HG03521 (cell line): ENCODE measurements around the gene SHD.
"Not testable (repeated sequence)": the region's sequence is repeated elsewhere in the genome, so short reads cannot be mapped to it uniquely, and the experiment has no call there.

Source experiments
- ATAC-seq: cut with Tn5 transposase; IDR thresholded peaks from one replicate; pipeline ENCODE4 v1.9.1; 2021; ENCODE audit warnings: mild to moderate bottlenecking, moderate library complexity; ENCODE audit not compliant: unreplicated experiment

Gene SHD, protein sequence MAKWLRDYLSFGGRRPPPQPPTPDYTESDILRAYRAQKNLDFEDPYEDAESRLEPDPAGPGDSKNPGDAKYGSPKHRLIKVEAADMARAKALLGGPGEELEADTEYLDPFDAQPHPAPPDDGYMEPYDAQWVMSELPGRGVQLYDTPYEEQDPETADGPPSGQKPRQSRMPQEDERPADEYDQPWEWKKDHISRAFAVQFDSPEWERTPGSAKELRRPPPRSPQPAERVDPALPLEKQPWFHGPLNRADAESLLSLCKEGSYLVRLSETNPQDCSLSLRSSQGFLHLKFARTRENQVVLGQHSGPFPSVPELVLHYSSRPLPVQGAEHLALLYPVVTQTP

GRCh38 chr19:4278419-4279266 lies at the start of gene SHD:
TSS of gene SHD (plus strand) at chr19:4279266. CDS start at chr19:4280064, 798 bp downstream.
- ATAC-seq = no peak

DNA sequence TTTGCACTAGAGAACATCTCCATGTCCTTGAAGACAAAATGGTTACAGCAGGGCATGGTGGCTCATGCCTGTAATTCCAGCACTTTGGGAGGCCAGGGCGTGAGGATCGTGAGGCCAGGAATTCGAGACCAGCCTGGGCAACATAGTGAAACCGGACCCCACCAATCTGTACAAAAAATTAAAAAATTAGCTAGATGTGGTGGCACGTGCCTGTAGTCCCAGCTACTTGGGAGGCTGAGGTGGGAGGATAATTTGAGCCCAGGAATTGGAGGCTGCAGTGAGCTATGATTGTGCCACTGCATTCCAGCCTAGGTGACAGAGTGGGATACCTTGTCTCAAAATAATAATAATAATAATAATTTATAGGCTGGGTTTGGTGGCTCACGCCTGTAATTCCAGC lies 48.8 kb upstream of the SHD start:
- not testable (repeated sequence) for ATAC-seq

GRCh38 chr19:4231521-4231920 lies 47.5 kb upstream of the SHD start:
- ATAC-seq = not testable (repeated sequence)

DNA sequence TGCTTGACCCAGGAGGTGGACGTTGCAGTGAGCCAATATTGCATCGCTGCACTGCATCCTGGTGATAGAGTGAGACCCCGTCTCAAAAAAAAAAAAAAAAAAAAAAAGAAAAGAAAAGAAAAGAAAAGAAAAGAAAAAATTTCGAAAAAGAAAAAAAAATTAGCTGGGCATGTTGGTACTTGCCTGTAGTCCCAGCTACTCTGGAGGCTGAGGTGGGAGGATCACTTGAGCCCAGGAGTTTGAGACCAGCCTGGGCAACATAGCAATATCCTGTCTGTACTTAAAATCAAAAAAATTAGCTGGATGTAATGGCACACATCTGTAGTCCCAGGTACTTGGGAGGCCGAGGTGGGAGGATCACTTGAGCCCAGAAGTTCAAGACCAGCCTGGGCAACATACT lies 46.9 kb upstream of the SHD start:
- ATAC-seq = not testable (repeated sequence)

DNA sequence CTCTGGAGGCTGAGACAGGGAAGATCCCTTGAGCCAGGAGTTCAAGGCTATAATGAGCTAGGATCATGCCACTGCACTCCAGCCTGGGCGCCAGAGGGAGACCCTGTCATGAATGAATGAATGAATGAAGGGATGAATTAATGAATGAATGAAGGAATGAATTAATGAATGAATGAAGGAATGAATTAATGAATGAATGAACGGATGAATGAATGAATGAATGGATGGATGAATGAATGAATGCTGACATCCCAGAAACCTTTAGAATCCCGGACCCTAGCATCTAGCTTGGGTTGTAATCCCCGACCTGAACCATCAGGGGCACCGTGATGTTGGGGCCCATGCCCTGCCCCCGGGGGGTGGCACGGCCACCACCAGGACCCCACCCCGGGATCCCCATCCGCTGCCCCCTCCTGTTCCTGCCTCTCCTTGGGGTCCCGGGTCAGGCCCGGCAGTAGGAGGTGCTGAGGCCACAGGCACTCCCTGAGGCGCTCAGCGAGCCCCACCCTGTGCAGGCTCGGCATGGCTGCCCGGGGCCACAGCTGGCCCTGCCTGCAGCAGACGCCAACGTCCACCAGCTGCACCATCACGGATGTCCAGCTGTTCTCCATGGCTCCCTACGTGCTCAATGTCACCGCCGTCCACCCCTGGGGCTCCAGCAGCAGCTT lies 46.3 kb upstream of the SHD start:
- ATAC-seq = no peak

DNA sequence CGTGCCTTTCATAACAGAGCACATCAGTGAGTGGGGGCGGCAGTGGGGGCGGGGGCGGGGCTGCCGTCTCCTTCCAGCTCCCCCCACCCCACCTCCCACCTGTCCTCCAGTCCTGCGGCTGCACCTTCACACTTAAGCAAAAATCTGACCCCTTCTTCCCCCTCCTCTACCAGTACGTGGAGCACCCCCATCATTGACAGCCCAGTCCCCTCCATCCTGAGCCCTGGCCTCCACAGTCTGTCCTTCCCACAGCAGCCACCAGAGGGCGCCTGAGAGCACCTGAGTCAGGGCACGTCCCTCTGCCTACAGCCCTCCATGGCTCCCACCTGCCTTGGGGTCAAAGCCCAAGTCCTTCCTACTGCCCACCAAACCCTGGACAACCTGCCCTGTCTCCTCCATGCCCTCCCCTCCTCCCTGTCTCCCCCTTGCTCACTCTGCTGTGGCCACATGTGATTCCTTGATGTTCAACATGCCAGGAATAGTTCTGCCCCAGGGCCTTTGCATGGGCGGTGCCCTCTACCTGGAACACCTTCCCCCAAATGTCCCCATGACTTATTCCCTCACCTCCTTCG lies 45.7 kb upstream of the SHD start:
- ATAC-seq = no peak

- no peak for ATAC-seq
These were observed 44.8 kb upstream of the SHD start for GRCh38 chr19:4234142-4234861.

GRCh38 chr19:4234862-4235201 lies 44.2 kb upstream of the SHD start:
- no peak for ATAC-seq

DNA sequence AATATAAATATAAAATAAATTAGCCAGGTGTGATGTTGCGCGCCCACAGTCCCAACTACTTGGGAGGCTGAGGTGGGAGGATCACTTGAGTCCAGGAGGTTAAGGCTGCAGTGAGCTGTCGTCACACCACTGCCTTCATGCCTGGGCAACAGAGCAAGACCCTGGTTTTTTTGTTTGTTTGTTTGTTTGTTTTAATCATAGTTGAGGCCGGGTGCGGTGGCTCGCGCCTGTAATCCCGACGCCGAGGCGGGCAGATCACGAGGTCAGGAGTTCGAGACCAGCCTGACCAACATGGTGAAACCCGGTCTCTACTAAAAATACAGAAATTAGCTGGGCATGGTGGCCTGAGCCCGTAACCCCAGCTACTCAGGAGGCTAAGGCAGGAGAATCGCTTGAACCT lies 41.6 kb upstream of the SHD start:
- ATAC-seq = not testable (repeated sequence)

DNA sequence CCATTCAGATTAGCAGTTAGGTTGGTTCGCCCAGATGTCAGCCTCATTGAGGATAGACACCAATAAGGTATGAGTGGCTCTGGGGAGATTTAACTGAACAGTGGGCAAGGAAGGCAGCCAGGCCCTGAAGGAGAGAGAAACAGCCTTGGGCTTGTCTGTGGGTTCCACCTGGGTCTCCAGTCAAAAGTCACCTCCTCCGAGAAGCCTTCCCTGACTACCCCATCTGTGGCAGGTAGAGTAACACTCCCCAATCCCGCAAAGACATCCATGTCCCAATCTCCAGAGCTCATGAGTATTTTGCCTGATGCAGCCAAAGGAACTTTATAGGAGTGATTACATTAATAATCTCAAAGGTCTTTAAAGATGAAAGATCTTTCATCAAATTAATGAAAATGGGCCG lies 40.2 kb upstream of the SHD start:
- no peak for ATAC-seq

- no peak for ATAC-seq
These were observed 37.1 kb upstream of the SHD start for GRCh38 chr19:4241824-4242430.

GRCh38 chr19:4245938-4246337 lies 33.1 kb upstream of the SHD start:
- ATAC-seq = not testable (repeated sequence)

GRCh38 chr19:4246767-4247593 lies 32.1 kb upstream of the SHD start, which contains the start of gene YJU2:
TSS of gene YJU2 (plus strand) at chr19:4247080. CDS start at chr19:4247147, 67 bp downstream.
- peak; percentile 84 for ATAC-seq

- no peak for ATAC-seq
These were observed 22.5 kb upstream of the SHD start for GRCh38 chr19:4256563-4256962.

- no peak for ATAC-seq
These were observed 22.0 kb upstream of the SHD start for GRCh38 chr19:4257025-4257424.

DNA sequence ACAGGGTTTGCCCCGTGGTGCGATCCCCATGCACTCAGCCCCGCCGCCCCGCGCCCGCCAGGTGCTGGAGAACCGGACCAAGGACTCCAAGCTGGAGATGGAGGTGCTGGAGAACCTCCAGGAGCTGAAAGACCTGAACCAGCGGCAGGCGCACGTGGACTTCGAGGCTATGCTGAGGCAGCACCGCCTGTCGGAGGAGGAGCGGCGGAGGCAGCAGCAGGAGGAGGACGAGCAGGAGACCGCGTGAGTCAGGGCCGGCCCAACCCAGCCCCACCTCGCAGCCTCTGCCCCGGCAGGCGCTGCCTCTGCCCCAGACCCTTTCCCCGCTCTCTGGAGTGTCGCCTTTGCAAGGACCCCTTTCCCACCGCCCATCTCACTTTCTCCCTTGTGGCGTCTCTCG lies 20.9 kb upstream of the SHD start:
- ATAC-seq = no peak

DNA sequence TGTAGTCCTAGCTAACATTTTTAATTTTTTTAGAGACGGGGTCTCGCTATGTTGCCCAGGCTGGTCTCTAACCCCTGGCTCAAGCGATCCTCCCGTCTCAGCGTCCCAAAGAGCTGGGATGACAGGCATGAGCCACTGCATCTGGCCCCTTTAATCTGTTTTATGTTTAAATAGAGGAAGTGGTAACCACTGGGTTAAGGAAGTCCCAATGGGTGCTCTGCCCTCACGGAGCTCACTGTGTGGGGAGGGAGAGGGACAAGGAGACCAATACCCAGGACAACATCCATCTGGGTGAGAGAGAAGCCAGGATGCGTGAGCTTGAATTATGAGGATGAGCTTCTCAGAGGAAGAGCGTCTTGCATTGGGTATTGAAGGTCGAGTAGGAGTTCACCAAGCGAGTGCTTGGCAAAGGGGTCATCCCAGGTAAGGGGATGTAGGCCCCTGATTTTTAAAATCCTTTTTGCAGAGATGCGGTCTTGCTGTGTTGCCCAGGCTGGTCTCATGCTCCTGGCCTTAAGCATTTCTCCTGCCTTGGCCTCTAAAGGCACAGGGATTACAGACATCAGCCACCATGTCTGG lies 18.4 kb upstream of the SHD start:
- no peak for ATAC-seq

- ATAC-seq = no peak
These were observed 14.3 kb upstream of the SHD start for GRCh38 chr19:4264812-4265211.
